Esophagus (tissue), 2 donors: ENCODE data around the gene ARHGAP31. TPM values are rescaled to one million over a fixed set of nuclear protein-coding genes. Genes with fewer than 3 reads are reported as not detected.
"Not testable (repeated sequence)": the region's sequence is repeated elsewhere in the genome, so short reads cannot be mapped to it uniquely, and the experiment has no call there.

Source experiments
- H3K27ac ChIP-seq, 2 donors: one replicate each; pipeline ENCODE4 v1.5.1; 2013; ENCODE audit warnings: low read depth in 2 of 2, mild to moderate bottlenecking in 2 of 2, inconsistent platforms in 1 of 2, low read length in 1 of 2, moderate library complexity in 1 of 2
- H3K27me3 ChIP-seq, 2 donors: one replicate each; pipeline ENCODE4 v1.6.1; 2013; ENCODE audit warnings: low read length in 2 of 2, control low read depth in 1 of 2, mild to moderate bottlenecking in 1 of 2; ENCODE audit not compliant: insufficient read depth in 2 of 2, control insufficient read depth in 1 of 2
- H3K36me3 ChIP-seq, 2 donors: one replicate each; pipeline ENCODE4 v1.6.1; 2013; ENCODE audit warnings: low read length in 1 of 2; ENCODE audit not compliant: control insufficient read depth in 2 of 2, insufficient read depth in 2 of 2
- H3K4me1 ChIP-seq, 2 donors: one replicate each; pipeline ENCODE4 v1.6.1; 2013; ENCODE audit warnings: low read length in 1 of 2; ENCODE audit not compliant: control insufficient read depth in 2 of 2, insufficient read depth in 2 of 2
- H3K4me3 ChIP-seq, 2 donors: one replicate each; pipeline ENCODE4 v1.5.1; 2013; ENCODE audit warnings: low read length in 2 of 2, mild to moderate bottlenecking in 2 of 2, low read depth in 1 of 2, moderate library complexity in 1 of 2
- H3K9me3 ChIP-seq, 2 donors: one replicate each; pipeline ENCODE4 v1.6.1; 2013; ENCODE audit warnings: mild to moderate bottlenecking in 2 of 2, low read depth in 1 of 2, low read length in 1 of 2, moderate library complexity in 1 of 2; ENCODE audit not compliant: control insufficient read depth in 2 of 2, insufficient read depth in 1 of 2
- WGBS, 2 donors: extraction: QIAGEN DNeasy Blood & Tissue Kit; methylation state at CpG; one replicate each; pipeline ENCODE4 v1.1.7; 2013; 5-methylcytosine and 5-hydroxymethylcytosine counted together
- polyA plus RNA-seq, 2 donors: library from polyadenylated mRNA; stranded (reverse); fragments of 200-250 nt; gene quantifications; one replicate each; pipeline ENCODE4 v1.2.3, GENCODE V29; 2013
- donor health status: healthy with polysubstance abuse.
- donor health status: Bipolar disorder and iron deficiency.

ARHGAP31 gene
- polyA plus RNA-seq, 2 donors = 1.6 TPM

- H3K27me3 ChIP-seq = no peaks in the 10 kb centered on the region
- WGBS, 2 donors = 73 to 89% methylated on average over 1 of the region's 1 CpG
- no peak overlapping the region for H3K4me3 ChIP-seq
- H3K4me1 ChIP-seq = peaks cover 1 to 4% of the 10 kb centered on the region in 2 donors
- no peaks in the 10 kb centered on the region for H3K36me3 ChIP-seq
- no peaks in the 10 kb centered on the region for H3K9me3 ChIP-seq
- H3K27ac ChIP-seq = no peak overlapping the region
Measured at GRCh38 chr3:119305286-119305685, 11.1 kb downstream of the ARHGAP31 start.

DNA sequence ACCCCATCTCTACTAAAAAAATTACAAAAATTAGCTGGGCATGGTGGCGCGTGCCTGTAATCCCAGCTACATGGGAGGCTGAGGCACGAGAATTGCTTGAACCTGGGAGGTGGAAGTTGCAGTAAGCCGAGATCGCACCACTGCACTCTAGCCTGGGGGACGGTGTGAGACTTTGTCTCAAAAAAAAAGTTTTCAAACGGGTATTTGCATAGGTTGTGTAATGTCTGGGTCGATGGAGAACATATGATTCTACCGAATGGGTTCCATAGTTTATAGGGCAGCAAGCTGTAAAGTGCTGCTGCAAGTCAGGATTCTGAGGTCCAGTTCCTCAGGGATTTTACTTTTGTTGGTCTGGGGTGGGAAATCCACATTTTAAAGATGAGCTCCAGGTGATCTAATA lies 12.2 kb downstream of the ARHGAP31 start:
- H3K36me3 ChIP-seq, H3K27ac ChIP-seq, H3K27me3 ChIP-seq, H3K4me1 ChIP-seq, H3K9me3 ChIP-seq, H3K4me3 ChIP-seq: not testable (repeated sequence)
- 94 to 97% methylated on average over 9 of the region's 9 CpGs for WGBS, 2 donors

GRCh38 chr3:119308355-119308754 lies 14.2 kb downstream of the ARHGAP31 start:
- no peaks in the 10 kb centered on the region for H3K9me3 ChIP-seq
- H3K27me3 ChIP-seq = no peaks in the 10 kb centered on the region
- 92 to 96% methylated on average over 1 of the region's 1 CpG for WGBS, 2 donors
- H3K36me3 ChIP-seq = no peaks in the 10 kb centered on the region
- H3K4me3 ChIP-seq = no peak overlapping the region
- no peak overlapping the region for H3K27ac ChIP-seq
- H3K4me1 ChIP-seq = peaks cover 0 to 2% of the 10 kb centered on the region in 2 donors

GRCh38 chr3:119309591-119309990 lies 15.4 kb downstream of the ARHGAP31 start:
- Histone ChIP-seq H3K4me3 (no peak overlapping the region), H3K9me3 (no peaks in the 10 kb centered on the region), H3K36me3 (no peaks in the 10 kb centered on the region), H3K27ac (no peak overlapping the region), H3K27me3 (no peaks in the 10 kb centered on the region), H3K4me1 (peaks cover 0 to 4% of the 10 kb centered on the region in 2 donors)
- WGBS, 2 donors = 95 to 99% methylated on average over 4 of the region's 4 CpGs

DNA sequence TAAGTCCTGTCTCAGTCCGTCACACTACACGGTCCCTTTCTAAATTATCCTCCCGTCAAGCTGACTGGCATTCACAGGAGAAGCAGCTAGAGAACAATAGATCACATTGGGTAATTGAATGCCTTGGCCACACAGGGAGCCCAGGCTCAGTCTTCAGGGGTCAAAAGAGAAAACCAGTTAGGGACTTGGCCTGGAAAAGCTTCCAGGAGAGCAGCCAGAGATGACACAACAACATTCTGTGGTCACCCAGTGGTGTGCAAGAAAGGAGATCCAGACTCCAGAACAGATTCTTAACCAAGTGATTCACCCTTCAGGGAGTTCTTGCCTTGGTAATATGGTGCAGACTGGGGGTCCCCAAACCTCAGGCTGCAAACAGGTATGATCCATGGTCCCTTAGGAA lies 15.9 kb downstream of the ARHGAP31 start:
- Histone ChIP-seq H3K27me3 (no peaks in the 10 kb centered on the region), H3K9me3 (no peaks in the 10 kb centered on the region), H3K4me3 (no peak overlapping the region), H3K27ac (no peak overlapping the region), H3K4me1 (peaks cover 0 to 4% of the 10 kb centered on the region in 2 donors), H3K36me3 (no peaks in the 10 kb centered on the region)
- 84 to 87% methylated on average over 3 of the region's 3 CpGs for WGBS, 2 donors

- Histone ChIP-seq H3K27me3 (no peaks in the 10 kb centered on the region), H3K9me3 (no peaks in the 10 kb centered on the region), H3K4me1 (peaks cover 0 to 4% of the 10 kb centered on the region in 2 donors), H3K27ac (no peak overlapping the region), H3K36me3 (no peaks in the 10 kb centered on the region), H3K4me3 (no peak overlapping the region)
- 79 to 81% methylated on average over 10 of the region's 10 CpGs for WGBS, 2 donors
Measured at GRCh38 chr3:119311081-119311925, 17.1 kb downstream of the ARHGAP31 start.

GRCh38 chr3:119313461-119313860 lies 19.3 kb downstream of the ARHGAP31 start:
- Histone ChIP-seq H3K9me3 (no peaks in the 10 kb centered on the region), H3K27ac (no peak overlapping the region), H3K36me3 (no peaks in the 10 kb centered on the region), H3K27me3 (no peaks in the 10 kb centered on the region), H3K4me1 (peaks cover 0 to 4% of the 10 kb centered on the region in 2 donors), H3K4me3 (no peak overlapping the region)
- 82 to 92% methylated on average over 3 of the region's 3 CpGs for WGBS, 2 donors

DNA sequence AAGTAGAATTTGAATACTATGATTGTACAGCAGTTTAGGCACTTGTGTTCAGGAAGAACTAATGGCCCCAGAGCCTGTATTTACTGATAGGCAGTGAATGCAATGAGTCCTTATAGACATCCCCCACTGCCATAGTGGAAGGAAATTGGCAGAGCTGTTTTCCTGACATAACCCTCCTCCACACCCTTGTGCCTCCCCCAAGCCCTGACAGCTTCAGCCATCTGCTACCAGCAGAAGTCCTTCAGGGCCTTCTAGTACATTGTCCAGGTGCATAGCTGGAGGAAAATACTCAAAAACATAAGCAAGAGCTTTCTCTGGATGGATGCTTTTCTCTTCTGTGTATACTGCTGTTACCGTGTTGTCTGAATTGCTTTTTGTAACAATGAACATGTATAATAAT lies 20.6 kb downstream of the ARHGAP31 start:
- 82 to 88% methylated on average over 1 of the region's 1 CpG for WGBS, 2 donors
- H3K4me3 ChIP-seq = no peak overlapping the region
- no peak overlapping the region for H3K27ac ChIP-seq
- H3K36me3 ChIP-seq = no peaks in the 10 kb centered on the region
- H3K4me1 ChIP-seq = peaks cover 0 to 4% of the 10 kb centered on the region in 2 donors
- H3K9me3 ChIP-seq = no peaks in the 10 kb centered on the region
- H3K27me3 ChIP-seq = no peaks in the 10 kb centered on the region

- no peaks in the 10 kb centered on the region for H3K36me3 ChIP-seq
- no peak overlapping the region for H3K27ac ChIP-seq
- H3K27me3 ChIP-seq = no peaks in the 10 kb centered on the region
- H3K9me3 ChIP-seq = no peaks in the 10 kb centered on the region
- WGBS, 2 donors = 69 to 73% methylated on average over 3 of the region's 3 CpGs
- no peak overlapping the region for H3K4me3 ChIP-seq
- H3K4me1 ChIP-seq = peaks cover 0 to 2% of the 10 kb centered on the region in 2 donors
Measured at GRCh38 chr3:119315600-119316312, 21.6 kb downstream of the ARHGAP31 start.
